HFF-Myc (cell line): ENCODE data around the gene RTP5.
"Not testable (repeated sequence)": the region's sequence is repeated elsewhere in the genome, so short reads cannot be mapped to it uniquely, and the experiment has no call there.

Experiments
- DNase-seq: peaks from one replicate; pipeline ENCODE4 v3.0.0-alpha.2; 2011; ENCODE audit warnings: low read depth; ENCODE audit errors: extremely low read depth
- H3K4me3 ChIP-seq: replicated peaks from 2 replicates; pipeline ENCODE4 v1.5.1; 2011; ENCODE audit warnings: low read depth, mild to moderate bottlenecking, control low read depth, low read length
- CTCF ChIP-seq: IDR thresholded peaks from 2 replicates; pipeline ENCODE4 v1.5.1; 2012; ENCODE audit warnings: mild to moderate bottlenecking, low read depth, low read length, control low read depth; ENCODE audit errors: missing control alignments

RTP5 gene

DNA sequence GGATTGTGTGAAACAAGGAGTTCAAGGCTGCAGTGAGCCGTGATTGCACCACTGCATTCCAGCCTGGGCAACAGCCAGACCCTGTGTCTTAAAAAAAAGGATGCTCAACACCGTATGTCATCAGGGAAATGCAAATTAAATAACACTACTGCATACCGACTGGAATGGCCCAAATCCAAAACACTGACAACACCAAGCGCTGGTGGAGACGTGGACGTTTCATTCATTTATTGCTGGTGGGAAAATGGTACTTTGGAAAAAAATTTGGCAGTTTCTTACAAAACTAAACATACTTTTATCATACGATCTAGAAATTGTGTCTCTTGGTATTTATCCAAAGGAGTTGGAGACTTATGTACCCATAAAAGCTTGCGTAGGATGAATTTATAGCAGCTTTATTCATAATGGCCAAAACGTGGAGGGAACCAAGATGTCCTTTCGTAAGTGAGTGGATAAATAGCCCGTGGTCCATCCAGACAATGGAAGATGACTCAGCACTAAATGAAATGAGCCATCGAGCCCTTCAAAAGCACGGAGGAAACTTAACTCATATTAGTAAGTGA, 36.3 kb upstream of the RTP5 start:
- peak; percentile 7 for DNase-seq
- TF ChIP-seq CTCF = no peak
- no peak overlapping the region for H3K4me3 ChIP-seq

DNA sequence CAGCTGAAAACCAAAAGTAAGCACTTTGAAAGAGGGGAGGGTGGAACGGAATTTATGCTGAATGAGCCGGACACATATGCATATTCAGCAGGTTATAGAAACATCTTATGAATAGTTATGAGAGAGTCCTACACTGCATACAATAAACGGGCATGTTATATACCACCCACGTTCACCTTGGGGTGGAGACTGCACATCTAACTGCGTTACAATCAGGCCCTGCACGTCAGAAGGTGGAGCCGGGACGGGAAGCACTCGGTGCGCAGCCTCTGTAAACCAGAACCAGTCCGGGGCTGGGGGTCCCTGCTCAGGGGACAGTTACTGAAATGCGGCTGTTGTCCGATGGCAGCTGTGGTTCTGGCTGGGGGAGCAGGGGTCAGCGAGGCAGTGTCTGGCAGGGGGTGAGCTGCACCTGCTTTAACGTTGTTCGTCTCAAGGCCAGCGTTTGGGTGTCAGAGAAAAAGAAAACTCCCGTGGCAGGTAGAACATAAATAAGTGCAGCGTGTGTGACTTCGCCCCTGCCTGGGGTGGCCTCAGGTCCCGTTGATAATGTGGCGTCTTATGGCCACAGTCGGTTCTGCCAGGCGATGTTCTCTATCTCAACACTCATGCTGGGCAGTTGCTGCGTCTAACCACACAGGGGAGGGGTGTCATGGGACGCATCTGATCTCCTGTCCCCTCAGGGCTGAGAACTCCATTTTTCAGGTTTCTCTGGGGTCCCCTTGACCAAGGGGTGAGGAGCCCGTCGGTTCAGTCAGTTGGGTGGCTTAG, 35.6 kb upstream of the RTP5 start:
- not testable (repeated sequence) for DNase-seq, H3K4me3 ChIP-seq

DNA sequence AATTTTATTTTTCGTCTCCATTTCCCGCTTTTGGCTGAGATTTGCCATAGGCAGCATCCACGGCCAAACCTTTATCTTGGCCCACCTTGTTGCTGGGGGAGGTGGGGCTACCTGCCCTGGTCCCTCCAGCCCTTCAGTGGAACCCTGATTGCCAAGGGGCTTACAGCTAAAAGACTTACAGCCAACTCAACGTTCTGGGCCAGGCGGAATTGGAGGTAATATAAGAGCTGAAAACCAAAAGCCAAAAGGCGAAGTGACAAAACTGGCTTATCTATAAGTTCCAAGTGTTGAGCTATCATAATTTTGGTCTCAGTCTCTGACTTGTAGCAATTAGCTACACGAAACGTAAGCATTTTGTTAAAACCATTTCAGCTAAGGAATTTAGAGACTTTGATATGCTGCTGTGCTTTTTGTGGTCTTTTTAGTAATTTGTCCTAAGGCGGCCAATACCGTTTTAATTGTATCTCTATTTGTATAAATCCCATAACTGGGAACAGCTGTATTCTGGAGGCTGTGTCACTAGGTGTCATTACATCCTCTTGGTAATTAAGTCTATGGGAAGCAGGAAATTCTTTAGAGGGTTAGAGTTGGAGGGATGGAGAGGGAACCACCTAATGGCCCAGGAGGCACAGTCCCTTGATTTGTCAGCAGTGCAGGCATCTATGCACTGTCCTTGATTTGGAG, 34.9 kb upstream of the RTP5 start:
- H3K4me3 ChIP-seq = no peak overlapping the region
- no peak for TF ChIP-seq CTCF
- DNase-seq = no peak

GRCh38 chr2:241835611-241836010, 33.9 kb upstream of the RTP5 start:
- no peak overlapping the region for H3K4me3 ChIP-seq
- DNase-seq = no peak
- TF ChIP-seq CTCF = no peak

GRCh38 chr2:241836292-241836691, 33.2 kb upstream of the RTP5 start:
- no peak overlapping the region for H3K4me3 ChIP-seq
- no peak for DNase-seq
- TF ChIP-seq CTCF = no peak

- TF ChIP-seq CTCF = no peak
- DNase-seq = no peak
- H3K4me3 ChIP-seq = no peak overlapping the region
These were observed 32.1 kb upstream of the RTP5 start for GRCh38 chr2:241837197-241837965.
